Glomerular endothelial cell (primary cell): ENCODE measurements around the gene GZMB. TPM values are rescaled to one million over a fixed set of nuclear protein-coding genes. Genes with fewer than 3 reads are reported as not detected.

Source experiments
- total RNA-seq: library from RNA; depleted of rRNA; stranded (reverse); fragments of >200 nt; gene quantifications from 2 replicates; pipeline ENCODE4 v1.2.3, GENCODE V29; 2015

The GZMB gene
- total RNA-seq, 1 donor from 2014 or later: not detected

Other genes with a start within 250 kb of the GZMB start
- gene NYNRIN, start 235.2 kb downstream of the GZMB start, total RNA-seq: 8.5 and 19.8 TPM in 2 replicates
- 4.7 TPM in 2 replicates for gene CBLN3, start 204.5 kb downstream of the GZMB start, total RNA-seq
- gene KHNYN, start 204.2 kb downstream of the GZMB start, total RNA-seq: 39.8 and 57.6 TPM in 2 replicates
- 21.2 and 25.4 TPM in 2 replicates for gene SDR39U1, start 191.4 kb downstream of the GZMB start, total RNA-seq
- not detected in 2 replicates for gene CMA1, start 125.9 kb downstream of the GZMB start, total RNA-seq
- gene CTSG, start 57.9 kb downstream of the GZMB start, total RNA-seq: not detected in 2 replicates
- not detected in 2 replicates for gene GZMH, start 24.5 kb downstream of the GZMB start, total RNA-seq